HCT116 (cell line): ENCODE measurements around the gene PPT2.

ENCODE experiments used
- CTCF ChIP-seq, 3 experiments: fragments of 200-600 bp in 1 of 3; sonication (generic) in 1 of 3; IDR thresholded peaks in 2 of 3; conservative IDR thresholded peaks in 1 of 3; 2 replicates each; pipeline ENCODE4 v1.5.1; 2012 to 2017; ENCODE audit warnings: low read depth in 2 of 3, low read length in 2 of 3, antibody characterized with exemption in 1 of 3, borderline replicate concordance in 1 of 3, control low read depth in 1 of 3, mild to moderate bottlenecking in 1 of 3, mixed read lengths in 1 of 3, mixed run types in 1 of 3, moderate library complexity in 1 of 3; ENCODE audit not compliant: insufficient read depth in 1 of 3
- EZH2 ChIP-seq: fragments of 200-600 bp; sonication (generic); IDR thresholded peaks from 2 replicates; pipeline ENCODE4 v1.6.1; 2017; ENCODE audit warnings: antibody characterized with exemption, mixed run types
- POLR2A ChIP-seq: IDR thresholded peaks from 2 replicates; pipeline ENCODE4 v1.7.0; 2011; ENCODE audit warnings: borderline replicate concordance; ENCODE audit not compliant: insufficient read depth, insufficient read length; ENCODE audit errors: extremely low read depth
- POLR2AphosphoS5 ChIP-seq: IDR thresholded peaks from 2 replicates; pipeline ENCODE4 v1.6.1; 2011; ENCODE audit warnings: mild to moderate bottlenecking, low read depth, low read length, moderate library complexity

GRCh38 chr6:32195902-32196681 is 42.2 kb downstream of the PPT2 start:
- no peak for TF ChIP-seq EZH2
- TF ChIP-seq CTCF (IDR thresholded peaks at IDR 0.05 in 2 of 3, conservative IDR thresholded peaks at IDR 0.05 in 1 of 3; ENCODE audit: borderline replicate concordance in 1 of 3, insufficient read depth in 1 of 3, low read depth in 2 of 3, low read length in 2 of 3) = no peak
- peak; percentile 91 for TF ChIP-seq POLR2AphosphoS5
- TF ChIP-seq POLR2A = peak; percentile 25
